Transverse colon (tissue), 4 donors: Measurements from ENCODE around the gene TRIM43. TPM values are rescaled to one million over a fixed set of nuclear protein-coding genes. Genes with fewer than 3 reads are reported as not detected.
"Not testable (repeated sequence)": the region's sequence is repeated elsewhere in the genome, so short reads cannot be mapped to it uniquely, and the experiment has no call there.

Experiments
- DNase-seq: peaks from one replicate; pipeline ENCODE4 v3.0.0-alpha.2; 2019
- H3K27ac ChIP-seq, 4 donors: fragments of 200-600 bp; sonication (generic); 2 replicates each; pipeline ENCODE4 v1.5.1; 2016 to 2018; ENCODE audit warnings: inconsistent platforms in 4 of 4
- H3K27me3 ChIP-seq: fragments of 200-600 bp; sonication (generic); 2 replicates; pipeline ENCODE4 v1.5.1; 2017; ENCODE audit warnings: inconsistent platforms
- H3K36me3 ChIP-seq, 4 donors: fragments of 200-600 bp; sonication (generic); 2 replicates each; pipeline ENCODE4 v1.5.1; 2017 to 2019; ENCODE audit warnings: inconsistent platforms in 4 of 4
- H3K4me1 ChIP-seq, 4 donors: fragments of 200-600 bp; sonication (generic); 2 replicates each; pipeline ENCODE4 v1.5.1; 2017 to 2020; ENCODE audit warnings: inconsistent platforms in 4 of 4
- H3K4me3 ChIP-seq, 4 donors: fragments of 200-600 bp; sonication (generic); 1 replicate in 1 of 4; 2 replicates in 3 of 4; pipeline versions ENCODE4 v1.5.1 to v1.6.1; 2017 to 2019; ENCODE audit warnings: inconsistent platforms in 4 of 4
- H3K9me3 ChIP-seq, 2 donors: fragments of 200-600 bp; sonication (generic); 2 replicates each; pipeline ENCODE4 v1.5.1; 2017 to 2019; ENCODE audit warnings: inconsistent platforms in 2 of 2
- WGBS, 2 donors: methylation state at CpG; one replicate each; pipeline ENCODE4 v1.1.5; 2018; ENCODE audit warnings: low coverage in 1 of 2; 5-methylcytosine and 5-hydroxymethylcytosine counted together
- in situ Hi-C, 4 donors: fragments of 200-750 bp; cut with MboI; loops; one replicate each; pipeline versions ENCODE4 v1.15.0 to v1.15.1; 2017; ENCODE audit warnings: low sequenced_read_pairs in 3 of 4, low pct_ligation_motif_present in 1 of 4, low pct_unique_long_range_greater_than_20kb in 1 of 4
- intact Hi-C: fragments of 100-400 bp; cut with DNase I; formaldehyde crosslinking; loops from one replicate; pipeline ENCODE4 v1.15.1; 2023; ENCODE audit warnings: low total_unique reads
- total RNA-seq, 4 donors: library from RNA; depleted of rRNA; stranded (reverse); fragments of >200 nt; gene quantifications; one replicate each; pipeline ENCODE4 v1.1.0, GENCODE V29; 2016

TRIM43 gene
- total RNA-seq, 4 donors from 2014 or later: not detected

DNA sequence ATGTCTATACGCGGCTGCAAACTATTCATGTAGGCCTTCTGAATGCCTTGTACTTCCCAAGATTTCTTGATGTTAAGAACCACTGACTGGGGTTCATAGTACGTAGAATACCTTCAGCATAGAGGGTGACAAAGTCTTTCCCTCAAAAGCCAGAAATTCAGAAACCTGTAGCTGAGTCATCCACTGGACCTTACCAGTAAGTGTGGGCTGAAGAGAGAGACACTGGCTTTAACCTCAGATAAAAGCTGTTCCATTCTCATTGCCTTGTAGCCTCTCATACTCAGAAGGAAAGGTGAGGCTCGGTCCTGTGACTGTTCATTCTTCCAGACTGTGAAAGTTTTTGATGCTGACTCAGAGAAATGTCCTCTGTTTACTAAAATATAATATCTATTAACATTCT is 9.5 kb downstream of the TRIM43 start:
- H3K27me3 ChIP-seq, H3K4me1 ChIP-seq, in situ Hi-C loops, DNase-seq, intact Hi-C loops, H3K27ac ChIP-seq, H3K9me3 ChIP-seq, H3K4me3 ChIP-seq, H3K36me3 ChIP-seq: not testable (repeated sequence)
- WGBS, 2 donors: no CpG with 5 or more reads among the region's 4 CpGs

DNA sequence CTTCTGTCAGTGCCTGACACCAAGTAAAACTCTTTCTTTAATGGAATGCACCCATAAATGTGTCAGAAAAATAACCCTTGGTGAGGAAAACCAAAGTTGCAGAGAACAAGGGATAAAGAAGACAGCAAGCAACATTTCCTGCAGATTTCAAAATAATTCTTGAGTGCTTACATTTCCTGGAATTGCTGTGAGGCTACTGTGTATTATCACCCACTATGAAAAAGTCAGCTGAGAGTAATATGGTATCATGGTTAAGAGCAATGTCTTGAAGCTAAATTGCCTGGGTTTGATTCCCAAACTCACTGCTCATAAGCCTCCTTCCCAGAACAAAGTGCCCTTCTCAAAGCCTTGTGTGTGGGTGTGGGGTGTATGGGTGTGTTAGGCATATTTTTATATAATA is 10.3 kb downstream of the TRIM43 start:
- intact Hi-C loops, H3K9me3 ChIP-seq, H3K4me1 ChIP-seq, H3K27ac ChIP-seq, H3K36me3 ChIP-seq, in situ Hi-C loops, DNase-seq, H3K27me3 ChIP-seq, H3K4me3 ChIP-seq: not testable (repeated sequence)

DNA sequence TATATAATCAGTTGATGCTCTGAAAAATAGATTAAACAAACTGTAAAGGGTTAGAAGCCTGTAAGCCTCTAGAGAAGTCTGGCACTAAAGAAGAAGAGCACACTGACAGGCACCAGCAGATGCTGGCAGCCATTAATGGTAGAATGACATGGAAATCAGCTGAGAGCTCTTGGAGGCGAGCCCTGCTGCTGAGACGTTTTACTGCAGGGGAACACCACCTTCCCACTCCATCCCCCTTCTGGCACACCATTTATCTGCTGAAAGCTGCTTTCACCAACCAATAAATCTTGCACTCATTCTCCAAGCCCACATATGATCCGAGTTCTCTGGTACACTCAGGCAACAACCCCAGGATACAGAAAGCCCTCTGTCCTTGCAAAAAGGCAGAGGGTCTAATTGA is 16.6 kb downstream of the TRIM43 start:
- H3K27me3 ChIP-seq, intact Hi-C loops, in situ Hi-C loops, DNase-seq, H3K27ac ChIP-seq, H3K9me3 ChIP-seq, H3K36me3 ChIP-seq, H3K4me1 ChIP-seq, H3K4me3 ChIP-seq: not testable (repeated sequence)
- WGBS, 2 donors: no CpG with 5 or more reads among the region's 3 CpGs

DNA sequence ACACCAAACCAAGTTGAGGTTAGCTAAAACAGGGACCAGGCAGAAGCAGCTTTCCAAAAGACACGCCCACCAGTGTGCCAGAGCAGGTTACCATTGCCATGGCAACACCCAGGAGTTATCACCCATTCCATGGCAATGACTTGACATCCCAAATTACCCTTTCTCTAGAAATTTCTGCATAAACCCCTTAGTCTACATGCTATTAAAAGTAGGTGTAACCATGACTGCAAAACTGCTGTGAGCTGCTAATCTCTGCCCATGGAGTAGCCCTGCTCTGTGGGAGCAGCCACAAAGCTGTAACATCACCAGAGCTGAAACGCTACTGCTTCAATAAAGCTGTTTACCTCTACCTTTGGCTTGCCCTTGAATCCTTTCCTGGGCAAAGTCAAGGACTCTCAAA is 18.0 kb downstream of the TRIM43 start:
- intact Hi-C loops, H3K27me3 ChIP-seq, H3K4me3 ChIP-seq, H3K36me3 ChIP-seq, H3K4me1 ChIP-seq, in situ Hi-C loops, DNase-seq, H3K27ac ChIP-seq, H3K9me3 ChIP-seq: not testable (repeated sequence)
- WGBS, 2 donors: no CpG with 5 or more reads among the region's 2 CpGs

DNA sequence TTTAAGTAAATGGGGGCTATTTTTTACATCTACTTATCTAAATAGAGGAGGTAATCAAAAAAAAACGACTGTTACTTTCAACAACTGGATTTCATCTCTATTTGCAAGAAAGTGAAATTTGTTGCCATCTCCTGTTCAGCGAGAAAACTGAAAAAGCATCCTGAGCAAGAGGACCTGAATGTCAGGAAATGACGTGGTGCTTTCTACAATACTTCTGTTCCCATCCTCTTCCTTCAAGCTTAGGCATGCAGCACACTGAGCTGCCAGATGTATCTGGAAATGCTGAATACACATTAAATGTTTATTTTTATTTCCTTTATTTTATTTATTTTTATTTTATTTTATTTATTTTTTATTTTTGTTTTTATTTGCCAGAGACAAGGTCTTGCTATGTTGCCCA is 21.2 kb downstream of the TRIM43 start:
- H3K4me3 ChIP-seq, H3K4me1 ChIP-seq, in situ Hi-C loops, DNase-seq, H3K36me3 ChIP-seq, H3K27me3 ChIP-seq, H3K27ac ChIP-seq, intact Hi-C loops, H3K9me3 ChIP-seq: not testable (repeated sequence)
- WGBS, 2 donors: no CpG with 5 or more reads among the region's 3 CpGs

DNA sequence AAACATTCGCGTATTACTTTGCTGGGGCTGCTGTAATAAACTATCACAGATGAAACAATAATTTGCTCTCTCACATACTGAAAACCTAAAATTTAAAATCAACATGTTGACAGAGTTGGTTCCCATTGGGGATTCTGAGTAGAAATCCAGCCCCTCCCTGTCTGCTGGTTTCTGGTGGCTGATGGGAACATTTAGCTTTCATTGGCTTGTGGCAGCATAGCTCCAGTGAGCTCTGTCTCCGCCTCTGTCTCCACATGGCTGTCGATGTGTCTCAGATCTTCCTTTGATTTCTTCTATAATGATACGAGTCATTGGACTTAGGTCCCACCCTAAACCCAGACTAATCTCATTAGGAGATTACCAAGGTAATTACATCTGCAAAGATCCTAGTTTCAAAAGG is 30.9 kb downstream of the TRIM43 start:
- no CpG with 5 or more reads among the region's 5 CpGs for WGBS, 2 donors
- intact Hi-C loops, H3K4me3 ChIP-seq, H3K27ac ChIP-seq, DNase-seq, H3K36me3 ChIP-seq, H3K9me3 ChIP-seq, H3K4me1 ChIP-seq, H3K27me3 ChIP-seq, in situ Hi-C loops: not testable (repeated sequence)

DNA sequence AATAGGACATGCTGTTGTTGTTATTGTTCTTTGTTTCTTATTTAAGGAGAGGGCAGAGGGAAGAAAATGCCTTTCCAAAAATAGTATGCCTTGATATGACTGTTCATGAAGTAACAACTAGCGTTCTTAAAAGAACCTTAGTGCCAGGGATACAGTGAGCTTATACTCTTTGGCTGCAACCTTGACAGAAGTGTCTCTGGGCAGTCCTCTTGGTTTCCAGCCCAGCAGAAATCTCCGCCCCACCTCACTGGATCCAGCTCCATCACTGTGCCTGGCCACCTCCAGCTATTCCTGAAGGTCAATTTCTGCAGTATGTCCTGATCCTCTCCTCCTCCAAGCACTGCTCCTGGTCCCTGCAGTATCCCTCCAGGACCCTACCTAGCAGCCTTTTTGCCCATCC is 39.2 kb downstream of the TRIM43 start:
- H3K27me3 ChIP-seq, intact Hi-C loops, H3K4me3 ChIP-seq, H3K36me3 ChIP-seq, H3K27ac ChIP-seq, H3K9me3 ChIP-seq, DNase-seq, H3K4me1 ChIP-seq, in situ Hi-C loops: not testable (repeated sequence)
- WGBS, 2 donors: no CpG with 5 or more reads among the region's 2 CpGs

DNA sequence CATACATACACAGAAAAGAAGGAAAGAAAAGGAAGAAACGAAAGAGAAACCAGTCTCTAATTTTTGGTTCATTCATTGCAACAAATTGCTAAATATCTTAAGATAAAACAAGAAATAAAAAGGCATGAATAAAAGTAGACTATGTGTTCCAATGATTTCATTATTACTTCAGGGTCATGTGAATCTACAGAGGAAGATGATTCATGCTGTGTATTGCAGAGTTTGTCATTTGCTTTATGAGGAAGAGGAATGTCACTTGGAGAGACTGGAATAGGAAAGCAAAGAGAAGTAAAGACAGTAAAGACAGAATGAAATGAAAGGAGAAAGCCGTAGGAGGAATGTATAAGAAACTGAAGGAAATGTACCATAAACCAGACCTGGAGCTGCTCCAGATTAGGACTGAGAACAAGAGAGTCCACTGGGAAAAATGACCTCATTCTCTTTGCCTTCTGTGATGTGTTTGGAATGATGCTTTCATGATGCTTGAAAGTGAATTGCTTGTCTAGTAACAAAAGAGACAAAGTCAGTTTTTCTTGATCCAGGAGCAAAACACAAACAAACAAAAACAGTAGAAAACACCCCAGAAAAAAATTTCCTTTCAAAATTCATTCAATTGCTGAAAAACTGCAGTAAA is 41.9 kb downstream of the TRIM43 start:
- H3K27ac ChIP-seq, H3K4me3 ChIP-seq, H3K27me3 ChIP-seq, in situ Hi-C loops, H3K36me3 ChIP-seq, DNase-seq, H3K9me3 ChIP-seq, intact Hi-C loops, H3K4me1 ChIP-seq: not testable (repeated sequence)
- WGBS, 2 donors: no CpG with 5 or more reads among the region's 2 CpGs

DNA sequence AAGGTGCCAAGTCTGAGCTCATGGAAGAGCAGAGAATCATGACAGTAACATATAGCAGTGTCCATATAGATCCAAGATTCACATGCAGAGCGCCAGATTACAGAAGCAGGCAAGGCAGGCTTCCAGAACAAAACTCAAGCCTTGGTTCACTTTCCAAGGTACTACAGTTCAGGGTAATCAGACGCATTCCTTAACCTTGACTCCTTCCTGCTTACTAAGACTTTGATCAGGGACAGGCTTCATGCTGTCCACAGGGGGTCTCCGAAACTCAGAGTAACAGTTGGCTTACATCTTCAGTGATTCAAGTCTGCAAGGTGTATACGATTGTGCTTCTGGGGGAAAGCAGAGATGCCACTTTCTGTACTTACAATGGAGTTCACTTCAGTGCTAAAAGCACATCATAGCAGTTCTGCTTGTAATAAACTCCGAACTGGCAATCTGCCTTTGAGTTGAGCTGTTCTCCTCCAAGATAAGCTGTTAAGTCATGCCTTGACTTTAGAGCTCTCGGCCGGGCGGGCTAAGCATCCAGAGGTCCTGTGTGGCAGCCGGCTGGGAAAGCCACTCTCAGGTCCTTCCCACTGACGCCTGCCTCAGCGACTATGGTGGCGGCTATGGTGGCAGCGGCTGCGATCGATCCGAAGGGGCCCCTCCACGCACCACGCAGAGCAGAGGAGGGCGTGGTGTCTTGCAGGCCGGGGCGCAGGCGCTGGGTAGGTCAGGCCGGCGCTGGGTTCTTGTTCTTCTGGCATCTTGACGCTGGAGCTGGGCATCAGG is 48.9 kb downstream of the TRIM43 start:
- H3K4me3 ChIP-seq, H3K27me3 ChIP-seq, H3K36me3 ChIP-seq, DNase-seq, intact Hi-C loops, in situ Hi-C loops, H3K27ac ChIP-seq, H3K4me1 ChIP-seq, H3K9me3 ChIP-seq: not testable (repeated sequence)
- WGBS, 2 donors: 45 to 89% methylated on average over 2 of the region's 25 CpGs

DNA sequence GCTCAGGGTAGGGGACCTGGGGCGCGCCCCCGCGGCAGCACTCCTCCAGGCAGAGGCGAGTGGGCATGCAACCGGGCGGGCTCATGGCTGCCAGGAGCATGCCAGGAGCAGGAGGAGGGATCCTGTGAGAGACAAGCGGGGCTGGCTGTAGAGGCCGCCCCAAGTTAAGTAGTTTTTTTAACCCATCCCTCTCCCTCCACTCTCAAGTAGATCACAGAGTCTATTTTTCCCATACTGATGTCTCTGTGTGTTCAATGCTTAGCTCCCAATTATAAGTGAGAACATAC is 49.4 kb downstream of the TRIM43 start:
- in situ Hi-C loops, H3K27me3 ChIP-seq, H3K36me3 ChIP-seq, H3K9me3 ChIP-seq, H3K4me1 ChIP-seq, H3K27ac ChIP-seq, H3K4me3 ChIP-seq, DNase-seq, intact Hi-C loops: not testable (repeated sequence)
- no CpG with 5 or more reads among the region's 9 CpGs for WGBS, 2 donors

DNA sequence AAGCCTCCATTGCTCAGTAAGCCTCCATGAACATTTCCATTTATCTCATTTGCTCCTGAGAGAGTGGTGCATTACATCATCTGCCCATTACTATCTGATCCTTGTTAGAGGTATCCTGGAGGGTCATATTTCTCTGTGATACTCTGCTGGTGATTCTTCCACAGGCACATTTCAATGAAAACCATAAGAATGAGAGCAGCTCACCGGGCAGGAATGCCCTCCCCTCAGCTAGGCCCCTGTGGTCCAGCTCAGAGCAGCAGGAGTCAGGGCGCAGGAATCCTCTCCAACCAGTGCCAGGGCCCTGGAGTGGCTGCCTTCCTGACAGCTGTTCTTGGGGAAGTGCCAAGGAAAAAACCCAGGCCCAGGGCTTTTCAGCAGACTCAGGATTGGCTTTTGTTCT is 50.0 kb downstream of the TRIM43 start:
- WGBS, 2 donors: no CpG with 5 or more reads among the region's 2 CpGs
- H3K9me3 ChIP-seq, H3K36me3 ChIP-seq, H3K27ac ChIP-seq, H3K4me1 ChIP-seq, intact Hi-C loops, in situ Hi-C loops, DNase-seq, H3K27me3 ChIP-seq, H3K4me3 ChIP-seq: not testable (repeated sequence)
